HFFc6 (cell line): ENCODE measurements around the gene SNX25. TPM values are rescaled to one million over a fixed set of nuclear protein-coding genes. Genes with fewer than 3 reads are reported as not detected.
A peak's percentile ranks its signal among the peaks of the same experiment; 100 is the strongest.
"Not testable (repeated sequence)": the region's sequence is repeated elsewhere in the genome, so short reads cannot be mapped to it uniquely, and the experiment has no call there.

Experiments
- DNase-seq: peaks from one replicate; pipeline ENCODE4 v3.0.0-alpha.2; 2018
- H3K27ac Mint-ChIP-seq: 2 replicates; pipeline ENCODE4 v1.8.0; 2020; ENCODE audit warnings: mild to moderate bottlenecking, mixed read lengths
- H3K27me3 Mint-ChIP-seq: 2 replicates; pipeline ENCODE4 v1.8.0; 2021; ENCODE audit warnings: mild to moderate bottlenecking, moderate library complexity, mixed read lengths; ENCODE audit not compliant: insufficient read depth
- H3K36me3 Mint-ChIP-seq: 2 replicates; pipeline ENCODE4 v1.8.0; 2021; ENCODE audit warnings: low read depth, mixed read lengths
- H3K4me1 Mint-ChIP-seq: 2 replicates; pipeline ENCODE4 v1.8.0; 2020; ENCODE audit warnings: low read depth, mixed read lengths
- H3K4me3 Mint-ChIP-seq: 2 replicates; pipeline ENCODE4 v1.8.0; 2020; ENCODE audit warnings: mild to moderate bottlenecking, moderate library complexity, mixed read lengths
- H3K9me3 Mint-ChIP-seq: 2 replicates; pipeline ENCODE4 v1.8.0; 2020; ENCODE audit warnings: mild to moderate bottlenecking, mixed read lengths
- CTCF ChIP-seq: fragments of 200-600 bp; sonication (generic); IDR thresholded peaks from 2 replicates; pipeline ENCODE4 v1.5.0; 2021; ENCODE audit warnings: antibody characterized with exemption, mild to moderate bottlenecking
- total RNA-seq, 6 experiments: library from RNA; stranded (reverse); fragmentation: NEBNext Ultra II Directional; extraction: Animal tissue kit (Norgen Biotek cat#: 25700); gene quantifications; 2 replicates in 1 of 6; 3 replicates in 5 of 6; pipeline ENCODE4 v1.2.3, GENCODE V29; 2021

SNX25 gene
- total RNA-seq, 6 experiments from 2014 or later, result 19.4 to 40.2 (median 24.8) TPM

- Mint-ChIP-seq H3K4me1 (peaks cover 43% of the 10 kb centered on the region), H3K36me3 (peaks cover 9% of the 10 kb centered on the region), H3K27ac (no peak overlapping the region), H3K9me3 (no peaks in the 10 kb centered on the region), H3K4me3 (no peak overlapping the region), H3K27me3 (no peaks in the 10 kb centered on the region)
- no peak for TF ChIP-seq CTCF
- DNase-seq, result no peak
These were observed 152.5 kb downstream of the SNX25 start for GRCh38 chr4:185361872-185362271.

DNA sequence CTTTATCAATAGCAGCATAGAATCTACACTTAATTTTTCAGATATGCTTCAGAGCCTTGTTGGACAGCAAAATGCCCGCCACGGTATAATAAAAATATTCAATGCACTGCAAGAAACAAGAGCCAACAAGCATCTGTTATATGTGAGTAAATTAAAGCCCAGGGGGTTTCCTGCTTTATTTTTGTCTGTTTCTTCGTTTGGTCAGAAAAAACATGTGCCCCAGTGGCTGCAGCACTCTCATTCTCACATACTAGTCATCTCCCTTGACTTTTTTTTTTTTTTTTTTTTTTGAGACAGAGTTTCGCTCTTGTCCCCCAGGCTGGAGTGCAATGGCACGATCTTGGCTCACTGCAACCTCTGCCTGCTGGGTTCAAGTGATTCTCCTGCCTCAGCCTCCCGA is 153.2 kb downstream of the SNX25 start:
- H3K27me3 Mint-ChIP-seq, H3K9me3 Mint-ChIP-seq, H3K27ac Mint-ChIP-seq, H3K36me3 Mint-ChIP-seq, H3K4me3 Mint-ChIP-seq, DNase-seq: not testable (repeated sequence)
- H3K4me1 Mint-ChIP-seq, result peaks cover 36% of the 10 kb centered on the region

- no peak for TF ChIP-seq CTCF
- Mint-ChIP-seq H3K4me3 (no peak overlapping the region), H3K36me3 (peaks cover 2% of the 10 kb centered on the region; the same call in 1 of the 2 replicates), H3K4me1 (peaks cover 29% of the 10 kb centered on the region), H3K27ac (no peak overlapping the region), H3K9me3 (no peaks in the 10 kb centered on the region), H3K27me3 (no peaks in the 10 kb centered on the region; the same call in 1 of the 2 replicates)
- no peak for DNase-seq
These were observed 153.9 kb downstream of the SNX25 start for GRCh38 chr4:185363251-185363650.

- no peaks in the 10 kb centered on the region for H3K9me3 Mint-ChIP-seq
- H3K4me1 Mint-ChIP-seq, result peaks cover 19% of the 10 kb centered on the region
- peaks cover 5% of the 10 kb centered on the region; the same call in 1 of the 2 replicates for H3K36me3 Mint-ChIP-seq
- H3K4me3 Mint-ChIP-seq, result no peak overlapping the region
- H3K27ac Mint-ChIP-seq, result no peak overlapping the region
- H3K27me3 Mint-ChIP-seq, result no peaks in the 10 kb centered on the region; the same call in 1 of the 2 replicates
- TF ChIP-seq CTCF, result no peak
- no peak for DNase-seq
These were observed 155.5 kb downstream of the SNX25 start for GRCh38 chr4:185364886-185365285.

DNA sequence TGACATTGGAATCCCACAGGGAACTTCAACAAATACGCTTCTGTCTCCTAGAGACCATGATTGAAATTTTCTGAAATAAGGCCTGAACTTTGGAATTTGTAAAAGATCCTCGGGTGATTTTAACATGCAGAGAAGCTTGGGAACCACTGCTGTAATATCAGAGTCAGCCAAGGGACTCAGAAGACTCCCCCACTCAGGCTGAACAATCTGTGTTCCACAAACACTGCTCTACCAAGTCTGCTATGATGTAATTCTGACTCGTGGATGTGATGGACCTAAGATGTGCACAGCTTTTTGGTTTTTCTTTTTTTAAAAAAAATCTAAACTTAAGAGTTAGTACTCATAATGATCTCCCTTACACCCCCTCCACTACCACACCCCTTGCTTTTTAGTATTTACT is 160.3 kb downstream of the SNX25 start:
- Mint-ChIP-seq H3K4me3 (no peak overlapping the region), H3K27ac (peak overlapping the region; percentile 29; the same call in 1 of the 2 replicates), H3K9me3 (no peaks in the 10 kb centered on the region), H3K4me1 (peaks cover 9% of the 10 kb centered on the region; the same call in 1 of the 2 replicates), H3K27me3 (no peaks in the 10 kb centered on the region; the same call in 1 of the 2 replicates), H3K36me3 (peaks cover 5% of the 10 kb centered on the region; the same call in 1 of the 2 replicates)
- TF ChIP-seq CTCF, result no peak
- DNase-seq, result no peak

- H3K27ac Mint-ChIP-seq, result no peak overlapping the region
- no peak for DNase-seq
- H3K9me3 Mint-ChIP-seq, result no peaks in the 10 kb centered on the region
- peaks cover 9% of the 10 kb centered on the region; the same call in 1 of the 2 replicates for H3K4me1 Mint-ChIP-seq
- no peak for TF ChIP-seq CTCF
- H3K4me3 Mint-ChIP-seq, result no peak overlapping the region
- peaks cover 5% of the 10 kb centered on the region; the same call in 1 of the 2 replicates for H3K36me3 Mint-ChIP-seq
- H3K27me3 Mint-ChIP-seq, result no peaks in the 10 kb centered on the region; the same call in 1 of the 2 replicates
These were observed 161.0 kb downstream of the SNX25 start for GRCh38 chr4:185370268-185370949.
